Colon (tissue), 2 donors: Measurements from ENCODE around the gene TBC1D4.
A peak's percentile ranks its signal among the peaks of the same experiment; 100 is the strongest.

Experiments
- FAIRE-seq: peaks from 2 replicates; lab custom pipeline; 2012; peaks lifted over from hg19 to GRCh38; lab: Jason Lieb, UNC
- donor health status: control.
- donor health status: control.

TBC1D4 gene

DNA sequence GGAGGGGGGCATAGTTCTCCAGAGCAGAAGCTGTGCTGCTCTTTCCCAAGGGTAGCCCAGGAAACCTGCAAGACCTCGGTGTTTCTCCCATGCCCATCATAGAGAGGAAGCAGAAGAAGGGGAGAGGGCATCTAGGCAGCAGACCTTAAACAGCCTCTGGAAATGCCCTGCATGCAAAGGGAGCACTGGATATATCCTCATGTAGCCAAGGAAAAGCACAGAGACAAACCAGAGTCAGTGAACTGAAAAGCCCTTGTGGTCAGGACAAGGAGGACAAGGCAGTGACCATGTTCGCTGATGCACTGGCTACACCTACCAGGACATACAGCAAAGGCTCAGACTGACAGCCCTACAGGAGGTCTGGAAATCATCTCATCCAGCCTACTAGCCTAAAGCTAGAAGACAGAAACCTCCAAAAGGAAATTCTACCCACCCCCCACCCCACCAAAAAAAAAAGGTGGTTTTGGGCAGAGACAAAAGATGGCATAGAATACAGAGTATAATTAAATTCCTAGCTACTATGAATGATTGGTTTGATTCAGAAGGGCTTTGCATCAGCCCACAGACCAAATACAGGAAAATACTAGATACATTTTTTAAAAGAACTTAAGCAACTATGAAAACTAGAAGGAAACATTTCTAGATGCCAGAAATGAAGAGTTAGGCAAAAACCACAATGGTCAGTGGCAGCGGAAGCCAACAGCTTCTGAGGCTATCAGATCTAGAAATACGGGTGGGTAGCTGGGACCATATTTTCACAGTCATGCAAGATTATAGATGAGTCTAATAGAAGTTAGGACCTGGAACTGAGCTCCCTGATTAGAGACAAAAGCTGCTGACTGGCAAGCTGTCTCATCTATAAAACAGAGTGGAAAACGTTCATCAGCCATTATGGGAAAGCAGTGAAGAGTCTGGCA lies 4.4 kb upstream of the TBC1D4 start:
- no peak for FAIRE-seq

DNA sequence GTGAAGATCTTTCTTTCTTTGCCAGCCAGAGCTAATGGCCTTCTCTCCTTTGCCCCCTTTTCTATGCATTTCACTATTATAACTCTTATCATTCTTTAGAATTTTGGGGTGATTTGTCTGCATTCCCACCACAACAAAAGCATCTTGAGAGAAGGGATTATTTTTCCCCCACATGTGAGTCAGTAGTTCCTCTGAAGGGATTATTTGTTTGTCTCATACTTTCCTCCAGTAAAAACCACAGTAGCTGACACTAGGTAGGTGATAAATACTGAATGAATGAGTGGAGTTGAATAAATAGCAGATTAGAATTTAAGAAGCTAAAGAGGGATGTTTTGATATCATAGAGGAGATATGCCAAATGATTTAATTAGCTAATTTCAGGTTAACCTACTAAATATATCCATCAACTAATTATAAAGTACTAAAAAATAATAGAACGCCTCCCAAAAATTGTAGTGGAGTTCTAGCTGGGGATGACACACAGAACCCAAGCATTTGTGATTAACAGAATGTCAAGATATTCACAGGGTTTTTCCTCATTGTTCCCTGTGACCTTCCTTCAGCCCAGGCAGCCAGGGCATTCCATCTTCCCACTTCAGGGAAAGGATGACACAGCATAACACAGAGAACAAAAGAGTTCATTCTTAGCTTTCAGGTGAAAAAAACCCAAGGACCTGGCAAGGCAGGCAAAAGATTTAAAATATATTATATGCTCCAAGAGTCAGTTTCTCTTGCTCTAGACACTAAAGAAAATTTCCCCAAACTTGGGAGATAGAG lies 3.5 kb upstream of the TBC1D4 start:
- no peak for FAIRE-seq

DNA sequence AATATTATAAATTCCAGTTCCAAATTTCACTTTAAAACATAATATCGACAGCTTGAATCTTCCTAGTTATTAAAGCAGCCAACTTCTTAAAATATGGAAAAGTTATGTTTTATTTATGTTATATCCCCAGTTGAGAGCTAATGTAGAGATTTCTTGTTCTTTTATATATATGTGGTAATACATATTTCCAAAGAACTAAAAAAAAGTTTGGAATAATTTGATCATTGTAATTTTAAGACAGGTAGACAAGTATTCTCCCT lies 781 bp upstream of the TBC1D4 start:
- no peak for FAIRE-seq

DNA sequence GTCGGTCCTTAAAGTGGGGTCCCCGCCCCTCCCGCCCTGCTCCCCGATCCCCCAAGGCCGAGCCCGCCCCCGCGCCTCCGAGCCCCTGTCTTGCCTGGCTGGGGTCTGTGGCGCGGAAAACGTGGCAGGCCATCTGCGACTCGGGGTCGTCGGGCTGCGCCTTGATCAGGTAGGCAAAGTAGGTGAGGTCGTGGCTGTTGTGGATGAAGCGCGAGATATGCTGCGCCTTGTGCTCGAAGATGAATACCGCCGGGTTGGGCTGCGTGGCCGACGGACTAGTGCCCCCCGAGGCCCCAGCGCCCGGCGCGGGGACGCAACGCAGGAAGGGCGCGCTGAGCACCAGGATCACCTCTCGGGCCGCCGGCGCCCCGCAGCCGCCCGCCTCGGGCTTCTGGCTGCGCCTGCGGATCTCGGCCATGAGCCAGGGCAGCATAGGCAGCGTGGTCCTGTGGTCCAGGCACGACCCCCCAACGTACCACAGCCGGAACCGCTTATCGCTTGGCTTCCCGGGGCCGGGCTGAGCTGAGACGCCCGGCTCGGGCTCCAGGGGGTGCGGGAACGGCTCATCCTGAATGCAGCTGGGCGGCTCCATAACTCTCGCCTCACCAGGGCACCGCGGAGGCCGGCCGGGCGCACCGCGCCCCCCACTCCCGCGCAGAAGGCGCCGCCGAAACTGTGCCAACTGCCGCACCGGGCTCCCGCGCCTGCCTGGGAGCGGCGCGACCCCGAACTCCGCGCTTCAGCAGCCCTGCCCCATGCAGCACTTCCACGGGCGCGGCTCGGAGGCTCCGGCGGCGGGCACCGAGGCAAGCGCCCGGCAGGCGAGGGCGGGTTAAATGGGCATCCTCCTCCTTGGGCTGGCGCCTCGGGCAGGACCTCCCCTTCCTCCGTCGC lies 546 bp downstream of the TBC1D4 start:
- no peak for FAIRE-seq

DNA sequence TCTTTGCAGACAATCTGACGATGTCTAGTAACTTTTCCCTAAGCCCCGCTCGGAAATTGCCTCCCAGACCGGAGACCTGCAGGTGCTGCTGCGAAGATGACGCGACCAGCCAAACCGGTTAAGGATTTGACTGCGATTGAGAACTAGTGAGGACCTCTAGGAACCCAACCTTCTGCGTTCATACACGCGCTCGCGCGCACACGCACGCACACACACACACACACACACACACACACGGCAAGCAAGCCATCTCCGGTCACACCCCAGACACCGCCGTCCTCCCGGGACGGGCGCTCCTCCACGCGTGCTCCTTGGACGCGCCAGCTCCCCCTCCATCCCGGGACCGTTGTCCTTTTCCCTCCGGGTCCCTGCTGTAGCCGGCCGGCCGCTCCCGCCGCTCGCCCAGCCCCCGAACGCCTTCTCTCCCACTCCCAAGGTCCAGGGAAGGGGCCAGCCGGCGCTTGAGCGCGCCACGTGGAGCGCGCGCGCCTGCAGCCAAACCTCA lies 1.2 kb downstream of the TBC1D4 start:
- no peak for FAIRE-seq

DNA sequence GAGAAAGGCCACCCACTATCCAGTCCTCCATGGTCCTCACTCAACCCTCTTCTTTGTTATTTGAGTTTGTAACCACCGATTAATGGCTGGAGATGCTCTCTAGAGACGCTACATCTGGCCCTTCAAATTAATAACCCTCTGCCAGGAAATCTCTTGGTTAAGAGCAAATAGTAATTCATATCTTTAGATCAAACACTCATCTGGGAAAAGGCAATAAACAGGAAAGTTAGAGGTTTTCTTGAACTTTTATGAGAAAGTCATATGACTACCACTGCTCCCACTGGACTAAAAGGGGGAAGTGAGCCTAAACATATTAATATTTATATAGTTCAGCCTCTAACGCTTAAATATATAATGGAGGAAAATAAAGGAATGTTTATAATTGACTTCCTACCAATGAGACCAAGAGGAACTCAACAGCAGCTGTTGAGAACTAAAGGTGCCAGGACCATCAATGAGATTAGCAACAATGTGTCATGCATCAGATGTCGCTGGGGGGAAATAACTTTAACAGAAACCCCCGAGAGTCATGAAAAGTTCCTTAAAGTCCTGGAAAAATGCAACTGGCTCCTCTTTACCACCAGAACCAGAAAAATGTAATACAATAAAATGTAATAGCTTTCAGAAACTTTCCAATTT lies 2.7 kb downstream of the TBC1D4 start:
- no peak for FAIRE-seq

DNA sequence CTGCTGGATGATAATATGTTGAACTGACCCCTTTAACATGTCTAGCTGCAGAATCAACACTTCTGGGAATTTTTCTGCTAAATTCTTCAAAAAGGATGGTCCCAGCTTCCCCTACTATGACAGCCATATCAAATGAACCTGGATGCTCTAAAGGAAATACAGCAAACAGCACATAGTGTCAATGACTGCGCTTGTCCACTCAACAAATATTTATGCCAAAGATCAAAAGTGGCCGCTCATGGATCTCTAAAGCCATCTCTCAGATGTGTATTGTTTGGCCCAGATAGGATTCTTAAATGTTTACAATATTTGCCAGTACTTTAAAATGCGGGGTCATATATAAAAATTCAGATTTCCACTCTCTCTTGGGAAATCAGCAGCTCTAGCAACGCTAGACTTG lies 3.3 kb downstream of the TBC1D4 start:
- FAIRE-seq: no peak

DNA sequence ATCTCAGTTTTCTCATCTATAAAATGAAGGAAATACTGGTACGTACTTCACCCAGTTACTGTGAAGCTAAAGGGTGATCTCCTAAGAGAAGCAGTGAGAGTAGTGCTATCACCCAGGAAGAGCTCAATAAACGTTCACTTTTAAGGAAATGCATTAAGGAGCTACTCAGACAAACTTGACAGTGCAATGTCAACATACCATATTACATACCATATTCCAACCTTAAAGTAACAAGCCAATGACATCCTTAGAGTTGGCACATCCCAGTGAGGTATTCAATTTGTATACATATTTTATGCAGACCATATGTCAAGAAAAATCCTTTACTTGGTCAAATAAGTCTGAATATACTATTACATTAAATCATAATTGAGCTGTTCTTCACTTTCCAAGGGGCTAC lies 7.0 kb downstream of the TBC1D4 start:
- FAIRE-seq: no peak

DNA sequence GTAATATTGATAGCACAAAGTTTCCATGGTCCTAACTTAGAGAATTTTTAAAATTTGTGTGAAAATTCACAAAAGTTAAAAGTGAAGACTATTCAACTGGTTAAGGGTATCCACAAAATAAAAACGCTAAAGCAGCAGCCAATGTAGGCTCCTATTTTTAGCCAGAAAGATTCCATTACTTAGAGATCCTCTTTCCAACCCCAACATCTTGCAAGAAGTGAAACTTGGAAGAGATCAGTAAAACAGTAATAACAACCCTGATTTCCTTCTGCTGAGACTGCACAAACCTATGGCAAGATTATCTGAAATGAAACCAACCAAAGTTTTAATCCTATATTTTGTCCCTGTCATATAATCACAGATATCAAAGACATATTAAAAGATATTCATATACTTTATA lies 8.5 kb downstream of the TBC1D4 start:
- FAIRE-seq: no peak

DNA sequence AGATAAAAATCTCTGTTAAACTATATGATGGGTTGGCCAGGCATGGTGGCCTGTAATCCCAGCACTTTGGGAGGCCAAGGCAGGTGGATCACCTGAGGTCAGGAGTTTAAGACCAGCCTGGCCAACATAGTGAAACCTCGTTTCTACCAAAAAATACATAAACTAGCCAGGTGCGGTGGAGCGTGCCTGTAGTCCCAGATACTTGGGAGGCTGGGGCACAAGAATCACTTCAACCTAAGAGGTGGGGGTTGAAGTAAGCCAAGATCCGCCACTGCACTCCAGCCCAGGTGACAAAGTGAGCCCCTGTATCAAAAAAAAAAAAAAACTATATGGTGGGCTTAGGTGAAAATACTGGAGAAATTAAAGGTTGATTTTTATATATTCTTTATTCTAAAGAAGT lies 11.3 kb downstream of the TBC1D4 start:
- FAIRE-seq: no peak

DNA sequence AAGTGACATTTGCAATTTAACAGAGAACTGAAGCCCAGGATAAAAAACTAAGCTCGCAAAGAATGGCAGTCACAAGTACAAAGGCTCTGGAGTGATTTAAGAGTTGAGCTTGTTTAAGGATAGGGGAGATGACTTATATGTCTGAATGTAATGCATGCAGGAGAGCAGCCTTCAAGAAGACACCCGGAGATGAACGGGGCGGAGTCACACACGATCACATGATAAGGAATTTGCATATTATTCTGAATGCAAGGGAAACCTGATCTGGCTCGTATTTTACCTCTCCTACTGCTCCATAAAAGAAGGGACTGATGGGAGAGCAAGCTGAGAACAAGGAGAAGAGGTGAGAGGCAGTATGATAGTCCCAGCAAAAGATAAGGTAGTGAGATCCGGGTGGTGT lies 12.9 kb downstream of the TBC1D4 start:
- FAIRE-seq: no peak

DNA sequence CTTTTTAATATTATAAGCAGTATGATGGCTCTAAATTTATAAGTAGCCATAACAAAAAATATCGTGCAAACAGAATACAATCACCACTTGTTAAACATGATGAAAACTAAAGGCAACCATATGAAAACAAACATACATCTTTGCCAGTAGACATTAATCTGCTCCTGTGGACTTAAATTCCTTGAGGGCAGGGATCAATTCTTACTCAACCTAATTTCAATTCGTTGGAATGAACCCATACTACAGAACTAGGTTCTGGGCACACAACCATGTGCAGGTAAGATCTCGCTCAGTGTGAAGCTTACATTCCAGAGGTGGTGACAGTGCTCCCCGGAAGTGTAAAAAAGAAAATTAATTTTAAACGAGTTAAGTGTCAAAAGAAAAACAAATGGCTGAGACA lies 13.4 kb downstream of the TBC1D4 start:
- no peak for FAIRE-seq

DNA sequence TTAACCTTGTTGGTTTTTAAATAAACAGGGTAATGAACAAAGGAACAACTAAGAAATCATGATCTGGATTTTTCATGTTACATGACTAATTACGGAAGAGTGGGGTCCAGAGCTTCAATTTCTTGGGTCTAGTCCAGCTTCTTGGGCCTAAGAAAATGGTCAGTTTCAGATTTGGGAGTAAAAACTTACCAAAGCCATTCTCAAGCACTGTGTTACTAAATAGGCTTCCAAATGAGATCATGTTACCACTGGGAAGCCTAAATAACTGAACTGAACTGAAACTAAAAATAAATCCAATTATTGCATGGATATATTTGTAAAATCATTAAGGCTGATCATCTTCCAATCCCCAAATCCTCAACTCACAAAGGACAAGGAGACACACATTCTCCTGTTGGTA lies 13.9 kb downstream of the TBC1D4 start:
- FAIRE-seq: no peak

DNA sequence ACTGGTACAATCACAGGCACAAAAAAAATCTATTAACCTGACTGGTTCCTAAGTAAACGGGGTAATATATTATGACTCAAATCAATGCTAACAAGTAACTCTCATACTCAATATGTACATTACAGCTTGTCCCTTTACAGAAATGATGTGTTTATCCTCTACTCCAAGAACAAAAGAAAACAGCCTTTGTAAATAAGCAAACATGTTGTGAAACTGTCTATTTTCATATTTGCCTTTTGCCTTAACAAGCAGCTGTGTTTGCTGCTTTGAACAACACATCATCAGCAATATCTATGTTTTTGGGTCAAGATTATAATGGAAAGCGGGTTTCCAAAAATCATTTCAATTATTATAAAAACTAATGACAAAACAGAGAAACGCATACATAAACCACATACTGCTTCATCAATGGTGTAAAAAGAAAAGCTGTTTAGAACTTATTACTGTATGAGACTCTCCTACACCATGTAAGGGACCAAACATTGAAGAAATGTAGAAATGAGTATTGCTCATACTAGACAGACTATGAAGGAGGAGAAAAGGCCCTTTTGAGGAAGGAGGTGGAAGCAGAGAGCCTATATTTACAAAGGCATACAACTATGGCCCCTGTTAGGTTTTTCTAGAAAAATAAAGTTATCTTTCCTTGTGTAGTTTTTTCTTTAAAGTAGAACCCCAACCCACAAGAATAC lies 14.8 kb downstream of the TBC1D4 start:
- FAIRE-seq: no peak

DNA sequence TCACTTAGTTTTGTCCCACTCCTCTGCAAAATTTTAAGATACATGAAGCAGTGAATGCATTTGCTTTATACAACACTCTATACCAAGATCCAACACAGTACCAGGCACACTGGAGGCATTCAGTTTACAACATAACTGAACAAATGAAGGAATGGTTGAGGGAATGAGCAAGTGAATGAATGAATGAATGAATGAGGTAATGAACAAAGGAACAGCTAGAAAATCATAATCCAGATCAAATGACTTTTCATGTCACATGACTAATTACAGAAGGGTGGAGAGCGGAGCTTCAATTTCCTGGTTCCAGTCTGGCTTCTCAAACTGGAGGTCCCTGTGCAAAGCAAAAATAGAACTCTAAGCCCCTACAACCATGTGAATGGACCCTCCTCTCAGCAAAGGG lies 16.7 kb downstream of the TBC1D4 start:
- FAIRE-seq: no peak

DNA sequence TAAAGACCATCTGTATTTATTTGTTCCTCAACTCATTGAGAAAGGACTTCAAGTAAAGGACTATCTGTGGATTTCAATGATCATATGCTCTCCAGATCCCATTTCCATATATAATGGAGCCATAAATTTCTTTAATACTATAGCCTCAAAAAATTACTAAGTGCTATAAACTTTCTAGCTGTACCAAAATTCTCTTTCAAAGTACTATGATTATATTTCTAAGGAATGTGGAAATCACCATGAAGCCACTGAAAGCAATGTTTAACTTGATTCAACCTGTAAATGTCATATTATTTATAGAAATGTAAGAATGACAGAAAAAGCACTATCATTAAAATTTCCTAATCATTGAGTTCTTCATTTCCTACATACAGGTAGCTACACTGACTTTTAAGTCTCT lies 20.7 kb downstream of the TBC1D4 start:
- FAIRE-seq: no peak

DNA sequence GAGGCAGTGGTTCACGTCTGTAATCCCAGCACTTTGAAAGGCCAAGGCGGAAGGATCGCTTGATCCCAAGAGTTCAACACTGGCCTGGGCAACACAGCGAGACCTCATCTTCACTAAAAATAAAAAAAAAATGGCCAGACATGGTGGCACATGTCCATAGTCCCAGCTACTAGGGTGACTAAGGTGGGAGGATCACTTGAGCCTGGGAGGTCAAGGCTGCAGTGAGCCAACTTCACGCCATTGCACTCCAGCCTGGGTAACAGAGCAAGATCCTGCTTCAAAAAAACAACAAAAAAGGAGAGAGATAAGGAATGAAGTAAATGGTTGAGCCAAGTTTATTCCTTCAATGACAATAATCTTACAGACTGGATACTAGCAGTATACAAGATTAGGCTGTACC lies 21.3 kb downstream of the TBC1D4 start:
- FAIRE-seq: no peak

DNA sequence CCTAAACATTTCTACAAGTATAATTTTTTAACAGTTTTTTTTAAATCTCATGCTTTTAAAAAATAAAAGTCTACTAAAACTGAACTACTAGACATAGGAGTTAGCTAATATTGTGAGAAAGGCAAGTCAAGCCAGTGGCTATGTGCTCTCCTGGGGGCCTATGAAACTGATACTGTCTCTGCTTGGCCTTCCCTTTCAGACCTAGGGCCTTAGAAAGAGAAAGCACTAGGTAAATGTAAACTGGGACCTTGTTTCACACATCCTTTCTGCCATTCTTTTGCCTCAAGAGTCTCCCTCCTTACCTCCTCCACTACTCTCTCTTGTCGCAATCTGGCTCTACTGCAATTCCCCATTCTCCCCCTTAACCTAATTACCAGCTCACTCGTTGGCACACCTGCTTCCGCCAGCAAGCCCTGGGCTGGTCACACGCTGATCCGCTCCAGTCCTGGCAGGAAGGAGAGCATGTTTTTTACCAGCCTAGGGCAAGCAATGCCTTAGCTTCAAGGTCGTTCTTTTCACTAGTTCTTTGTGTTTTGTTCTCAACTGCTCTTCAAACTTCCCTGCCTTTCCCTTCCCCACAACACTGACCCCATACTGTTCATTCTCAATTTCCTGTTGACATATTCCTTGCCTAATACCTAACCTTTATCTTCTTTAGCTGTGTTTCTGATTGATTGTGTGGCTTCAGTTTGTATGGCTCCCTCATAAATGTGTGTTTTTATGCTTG lies 23.1 kb downstream of the TBC1D4 start:
- no peak for FAIRE-seq

DNA sequence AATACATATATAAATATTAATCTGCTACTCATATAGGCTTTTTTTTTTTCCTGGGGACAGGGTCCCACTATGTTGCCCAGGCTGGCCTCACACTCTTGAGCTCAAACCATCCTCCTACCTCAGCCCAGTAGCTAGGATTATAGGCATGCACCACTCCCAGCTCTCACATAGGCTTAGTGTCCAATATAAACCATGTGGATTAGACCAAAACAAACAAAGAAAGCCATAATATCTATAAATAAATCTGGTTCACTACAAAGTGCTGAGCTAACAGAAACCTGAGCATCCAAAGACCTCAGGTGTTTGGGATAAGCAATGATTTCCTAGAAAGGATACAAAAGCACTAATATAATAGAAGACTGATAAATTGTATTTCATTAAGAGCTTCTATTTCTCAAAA lies 26.0 kb downstream of the TBC1D4 start:
- FAIRE-seq: no peak

DNA sequence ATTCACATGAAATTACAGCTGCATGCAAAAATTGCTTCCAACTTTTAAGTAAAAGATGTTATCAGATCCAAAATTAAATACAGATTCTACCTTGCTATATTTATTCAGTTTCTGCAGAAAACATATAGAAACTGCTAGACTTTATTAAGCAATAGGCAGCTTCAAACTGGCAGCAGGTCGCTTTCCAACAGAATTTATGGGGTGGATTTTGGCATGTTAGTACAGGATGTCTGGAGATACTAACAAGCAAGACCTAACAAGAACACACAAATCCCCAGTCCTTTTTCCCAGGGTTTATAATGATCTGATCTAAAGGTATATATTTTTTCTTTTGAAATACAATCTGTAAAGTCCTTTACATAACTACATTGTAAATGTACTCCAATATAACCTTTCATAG lies 27.5 kb downstream of the TBC1D4 start:
- FAIRE-seq: no peak

DNA sequence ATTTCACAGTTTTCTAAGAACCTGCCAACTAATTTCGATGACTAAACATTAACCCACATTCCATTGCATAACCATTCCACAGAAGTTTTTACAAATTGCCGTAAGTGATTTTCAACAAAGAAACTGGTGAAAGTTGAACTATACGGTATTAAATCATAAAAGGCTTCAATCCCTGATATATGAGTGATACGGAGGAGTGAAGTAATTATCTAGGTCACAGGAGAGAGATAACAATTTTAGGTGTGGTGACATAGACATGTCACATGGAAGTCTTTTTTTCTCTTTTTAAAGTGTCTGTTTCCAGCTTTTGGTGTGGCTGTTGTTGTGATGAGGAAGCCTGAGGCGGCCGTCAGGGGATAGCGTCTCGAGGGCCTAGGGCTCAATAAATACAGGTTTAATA lies 29.4 kb downstream of the TBC1D4 start:
- peak; percentile 81 for FAIRE-seq
